ENCODE data around the gene ABCB8. TPM values are rescaled to one million over a fixed set of nuclear protein-coding genes. Genes with fewer than 3 reads are reported as not detected.
A peak's percentile ranks its signal among the peaks of the same experiment; 100 is the strongest.

ABCB8 gene
- total and polyA plus RNA-seq, 2 donors (not counting 1 experiment from before 2014, with no cell fraction given) = 41.4 to 69.7 TPM

GRCh38 chr7:151081170-151082101 is 53.2 kb downstream of the ABCB8 start:
- ATAC-seq (ENCODE audit: low read depth) = no peak
- Histone ChIP-seq H3K4me2 (replicated peaks; ENCODE audit: low read depth, low read length, poor library complexity, severe bottlenecking) (peak overlapping the region; percentile 95), H4K20me1 (ENCODE audit: control insufficient read depth, insufficient read depth, low read length, poor library complexity, severe bottlenecking) (peaks cover 26% of the 10 kb centered on the region), H3K9me3 (ENCODE audit: control extremely low read depth in 1 of 3, control insufficient read depth in 2 of 3, insufficient read depth in 1 of 3, low read length in 2 of 3) (no peaks in the 10 kb centered on the region), H3K27me3 (replicated peaks in 1 of 4; ENCODE audit: control extremely low read depth in 1 of 4, control insufficient read depth in 3 of 4, insufficient read depth in 4 of 4, low read length in 3 of 4) (peaks cover 0 to 24% (median 10%) of the 10 kb centered on the region in 4 experiments), H3K36me3 (replicated peaks in 1 of 2; ENCODE audit: control extremely low read depth in 1 of 2, control insufficient read depth in 1 of 2, extremely low read depth in 1 of 2, insufficient read depth in 2 of 2, low read length in 1 of 2) (peaks cover 0 to 3% of the 10 kb centered on the region in 2 experiments), H3K79me2 (ENCODE audit: control insufficient read depth, insufficient read depth, low read length) (peaks cover 39% of the 10 kb centered on the region), H3K4me1 (ENCODE audit: control insufficient read depth in 2 of 2, insufficient read depth in 2 of 2, low read length in 2 of 2) (peaks cover 45 to 56% of the 10 kb centered on the region in 2 donors), H3K27ac (ENCODE audit: low read length in 2 of 2) (peak overlapping the region; percentile 55 to 92), H2AFZ (ENCODE audit: insufficient read depth, low read depth, low read length, poor library complexity, severe bottlenecking) (peak overlapping the region; percentile 92), H3K4me3 (ENCODE audit: control extremely low read depth in 1 of 5, extremely low read depth in 1 of 5, insufficient read depth in 1 of 5, low read depth in 2 of 5, low read length in 4 of 5) (peak overlapping the region in 4 of 5 experiments; percentile 79 to 92 (median 90)), H3K9ac (ENCODE audit: low read length) (peak overlapping the region; percentile 85)
- H3K4me3 Mint-ChIP-seq = peak overlapping the region; percentile 87
- intact Hi-C loops (cut with micrococcal nuclease) = loop anchor here (5.0 to 10.0 kb wide), 6 partner anchors 104 to 1309 kb away; partner anchors contain the start of genes KCNH2, NUB1, ZNF467 and ZNF862
- H3K9me3 Mint-ChIP-seq (ENCODE audit: insufficient read depth) = no peaks in the 10 kb centered on the region
- POLR2A ChIA-PET = interaction anchor here (0.6 to 1.2 kb wide), 2 partner anchors 53 to 68 kb away, joined by 4 to 8 read pairs; partner anchors contain the start of gene ABCB8
- H3K27ac Mint-ChIP-seq = peak overlapping the region; percentile 41
- no peak for DNase-seq
- peaks cover 55% of the 10 kb centered on the region for H3K4me1 Mint-ChIP-seq
- CTCF ChIA-PET = interaction anchor here (0.9 to 1.6 kb wide), 2 partner anchors 23 to 43 kb away, joined by 4 to 6 read pairs; no protein-coding TSS in a partner anchor
- peaks cover 13% of the 10 kb centered on the region for H3K27me3 Mint-ChIP-seq
- WGBS (ENCODE audit: insufficient coverage) = 77% methylated on average over 47 of the region's 64 CpGs
- TF ChIP-seq CTCF (IDR thresholded peaks at IDR 0.05) = no peak
- TF ChIP-seq EZH2 (IDR thresholded peaks at IDR 0.05; ENCODE audit: borderline replicate concordance, insufficient read depth, low read depth, low read length, poor library complexity, severe bottlenecking) = no peak
